HG03139 (cell line): ENCODE results near the gene ECI1.

Experiments used
- ATAC-seq: cut with Tn5 transposase; IDR thresholded peaks from one replicate; pipeline ENCODE4 v1.9.1; 2021; ENCODE audit not compliant: unreplicated experiment

The ECI1 gene

GRCh38 chr16:2196162-2196980 is 55.0 kb downstream of the ECI1 start, which contains the start of gene CASKIN1:
TSS of gene CASKIN1 (minus strand) at chr16:2196605. CDS start at chr16:2196432, 173 bp downstream.
- ATAC-seq, result no peak

GRCh38 chr16:2195322-2196161 is 55.8 kb downstream of the ECI1 start:
- ATAC-seq, result no peak

- ATAC-seq, result no peak
Observed at GRCh38 chr16:2194852-2195321, 56.5 kb downstream of the ECI1 start.

GRCh38 chr16:2194166-2194834 is 57.1 kb downstream of the ECI1 start:
- no peak for ATAC-seq

GRCh38 chr16:2191446-2191706 is 60.0 kb downstream of the ECI1 start:
- no peak for ATAC-seq

GRCh38 chr16:2190659-2191445 is 60.5 kb downstream of the ECI1 start:
- no peak for ATAC-seq

GRCh38 chr16:2190002-2190658 is 61.3 kb downstream of the ECI1 start:
- ATAC-seq, result no peak
